ENCODE results near the gene NDUFA8. TPM values are rescaled to one million over a fixed set of nuclear protein-coding genes. Genes with fewer than 3 reads are reported as not detected.

NDUFA8 gene
- total RNA-seq, 4 donors from 2014 or later: 18.0 to 26.0 (median 22.5) TPM

DNA sequence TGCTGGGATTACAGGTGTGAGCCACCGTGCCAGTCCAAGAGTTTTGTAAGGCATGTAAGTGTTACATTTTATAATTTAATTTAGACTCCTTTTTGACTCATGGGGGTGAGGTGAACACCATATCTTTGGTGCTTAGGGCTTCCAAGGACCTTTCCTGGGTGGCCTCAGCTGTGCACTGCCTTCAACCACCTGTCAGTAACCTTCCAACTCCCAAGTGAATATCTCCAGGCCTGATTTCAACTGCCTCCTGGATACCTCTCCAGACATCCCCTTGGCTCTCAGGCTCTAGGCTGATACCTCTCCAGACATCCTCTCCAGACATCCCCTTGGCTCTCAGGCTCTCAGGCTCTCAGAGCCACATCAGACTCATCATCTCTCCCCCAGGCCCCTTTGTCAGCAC lies 35.5 kb downstream of the NDUFA8 start:
- peaks cover 0 to 25% (median 13%) of the 10 kb centered on the region in 4 donors for H3K4me1 ChIP-seq
- H3K27ac ChIP-seq: no peak overlapping the region
- TF ChIP-seq POLR2A (IDR thresholded peaks at IDR 0.05): no peak
- TF ChIP-seq CTCF (IDR thresholded peaks at IDR 0.05): no peak
- no peak for TF ChIP-seq EP300 (IDR thresholded peaks at IDR 0.05)
- no peaks in the 10 kb centered on the region for H3K36me3 ChIP-seq
- 86 to 100% methylated on average over 1 of the region's 1 CpG for WGBS, 2 donors
- no peaks in the 10 kb centered on the region for H3K9me3 ChIP-seq
- DNase-seq (ENCODE audit: low spot score in 2 of 2): no peak
- H3K27me3 ChIP-seq: peaks cover 0 to 30% of the 10 kb centered on the region in 2 donors
- no peak overlapping the region for H3K4me3 ChIP-seq

DNA sequence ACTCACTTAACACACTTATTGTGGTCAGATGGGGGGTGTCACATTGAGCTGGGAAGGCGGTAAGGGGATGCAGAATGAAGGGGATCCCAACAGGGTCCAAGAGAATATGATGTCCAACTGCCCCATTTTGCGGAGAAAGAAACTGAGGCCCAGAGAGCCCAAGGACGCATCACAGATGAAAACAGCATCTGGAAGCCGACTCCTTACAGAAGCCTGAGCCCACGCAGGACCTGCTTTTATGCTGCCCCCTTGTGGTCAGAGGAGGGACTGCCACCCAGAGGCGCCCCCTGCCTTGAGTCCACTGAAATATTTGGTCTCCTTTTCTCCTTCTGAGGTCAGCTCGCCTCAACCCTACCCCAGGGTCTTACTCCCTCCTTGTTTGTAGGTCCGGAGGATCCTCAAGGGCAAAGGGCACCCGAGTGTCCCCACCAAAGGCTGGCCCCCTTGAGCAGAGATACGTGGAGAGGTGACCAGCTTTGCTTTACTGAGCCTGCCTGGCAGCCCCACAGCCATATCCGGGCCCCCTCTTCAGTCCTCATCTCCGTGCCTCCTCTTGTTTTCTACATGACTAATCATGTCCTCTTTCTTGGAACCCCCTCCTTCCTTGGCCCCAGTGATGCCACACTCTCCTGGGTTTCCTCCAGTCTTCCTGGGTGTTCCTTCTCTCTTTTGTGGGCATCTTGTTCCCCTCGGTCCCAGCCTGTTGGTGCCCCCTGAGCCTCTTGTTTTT lies 36.5 kb downstream of the NDUFA8 start:
- Histone ChIP-seq H3K27ac (no peak overlapping the region), H3K27me3 (peaks cover 0 to 22% of the 10 kb centered on the region in 2 donors), H3K9me3 (no peaks in the 10 kb centered on the region), H3K4me1 (peaks cover 0 to 25% (median 13%) of the 10 kb centered on the region in 4 donors), H3K4me3 (no peak overlapping the region), H3K36me3 (no peaks in the 10 kb centered on the region)
- peak; percentile 54 to 76 for DNase-seq (ENCODE audit: low spot score in 2 of 2)
- 25 to 33% methylated on average over 13 of the region's 13 CpGs for WGBS, 2 donors
- no peak for TF ChIP-seq POLR2A (IDR thresholded peaks at IDR 0.05)
- peak; percentile 83 to 97 (median 88) for TF ChIP-seq CTCF (IDR thresholded peaks at IDR 0.05)
- no peak for TF ChIP-seq EP300 (IDR thresholded peaks at IDR 0.05)

- H3K27ac ChIP-seq: no peak overlapping the region
- peaks cover 0 to 22% of the 10 kb centered on the region in 2 donors for H3K27me3 ChIP-seq
- WGBS, 2 donors: 52 to 66% methylated on average over 3 to 5 of the region's 6 CpGs
- no peak overlapping the region for H3K4me3 ChIP-seq
- H3K4me1 ChIP-seq: peaks cover 0 to 25% (median 13%) of the 10 kb centered on the region in 4 donors
- H3K9me3 ChIP-seq: no peaks in the 10 kb centered on the region
- DNase-seq (ENCODE audit: low spot score in 2 of 2): no peak
- TF ChIP-seq EP300 (IDR thresholded peaks at IDR 0.05) (no peak), CTCF (IDR thresholded peaks at IDR 0.05) (no peak), POLR2A (IDR thresholded peaks at IDR 0.05) (no peak)
- H3K36me3 ChIP-seq: no peaks in the 10 kb centered on the region
Measured at GRCh38 chr9:122122468-122122867, 37.1 kb downstream of the NDUFA8 start.

DNA sequence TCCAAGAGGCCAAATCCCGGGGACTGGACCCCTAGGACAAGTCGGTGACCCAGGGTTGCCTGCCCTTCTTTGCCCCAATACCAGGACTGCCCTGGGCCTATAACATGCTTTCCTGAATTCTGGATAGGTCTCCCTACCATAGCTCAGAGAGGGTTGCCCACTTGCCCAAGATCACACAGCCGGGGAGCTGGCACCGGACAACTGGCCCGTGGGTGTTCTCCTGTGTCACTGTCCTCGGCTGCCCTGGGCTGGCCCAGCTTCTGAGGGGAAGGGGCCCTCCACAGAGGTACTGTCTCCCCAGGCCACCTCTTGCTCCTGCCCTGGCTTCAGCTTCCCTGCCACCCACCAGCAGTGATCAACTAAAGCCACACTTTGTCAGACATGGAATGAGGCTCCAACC lies 37.6 kb downstream of the NDUFA8 start:
- Histone ChIP-seq H3K27me3 (peaks cover 0 to 17% of the 10 kb centered on the region in 2 donors), H3K4me1 (peaks cover 0 to 24% (median 12%) of the 10 kb centered on the region in 4 donors), H3K9me3 (no peaks in the 10 kb centered on the region), H3K27ac (no peak overlapping the region), H3K4me3 (no peak overlapping the region), H3K36me3 (no peaks in the 10 kb centered on the region)
- TF ChIP-seq CTCF (IDR thresholded peaks at IDR 0.05): no peak
- TF ChIP-seq EP300 (IDR thresholded peaks at IDR 0.05): no peak
- TF ChIP-seq POLR2A (IDR thresholded peaks at IDR 0.05): no peak
- DNase-seq (ENCODE audit: low spot score in 2 of 2): no peak
- 92 to 94% methylated on average over 6 of the region's 6 CpGs for WGBS, 2 donors

- no peaks in the 10 kb centered on the region for H3K36me3 ChIP-seq
- 90 to 92% methylated on average over 10 of the region's 10 CpGs for WGBS, 2 donors
- no peaks in the 10 kb centered on the region for H3K9me3 ChIP-seq
- peaks cover 0 to 18% (median 7%) of the 10 kb centered on the region in 4 donors for H3K4me1 ChIP-seq
- no peak overlapping the region for H3K4me3 ChIP-seq
- peaks cover 0 to 12% of the 10 kb centered on the region in 2 donors for H3K27me3 ChIP-seq
- no peak for TF ChIP-seq EP300 (IDR thresholded peaks at IDR 0.05)
- TF ChIP-seq CTCF (IDR thresholded peaks at IDR 0.05): no peak
- TF ChIP-seq POLR2A (IDR thresholded peaks at IDR 0.05): no peak
- no peak for DNase-seq (ENCODE audit: low spot score in 2 of 2)
- H3K27ac ChIP-seq: no peak overlapping the region
Measured at GRCh38 chr9:122121391-122121790, 38.2 kb downstream of the NDUFA8 start.
